HG03342 (cell line): ENCODE results near the gene MAMLD1.

Experiments
- ATAC-seq: cut with Tn5 transposase; IDR thresholded peaks from one replicate; pipeline ENCODE4 v1.9.1; 2021; ENCODE audit warnings: mild to moderate bottlenecking, moderate library complexity; ENCODE audit not compliant: unreplicated experiment

The MAMLD1 gene

GRCh38 chrX:150377005-150377404, 13.9 kb downstream of the MAMLD1 start:
- no peak for ATAC-seq

- ATAC-seq = no peak
Observed at GRCh38 chrX:150405006-150405405, 41.9 kb downstream of the MAMLD1 start.

- ATAC-seq = no peak
Observed at GRCh38 chrX:150405576-150405975, 42.5 kb downstream of the MAMLD1 start.

GRCh38 chrX:150406596-150406995, 43.5 kb downstream of the MAMLD1 start:
- no peak for ATAC-seq

GRCh38 chrX:150408007-150408406, 44.9 kb downstream of the MAMLD1 start:
- ATAC-seq = no peak

GRCh38 chrX:150408561-150408960, 45.4 kb downstream of the MAMLD1 start:
- no peak for ATAC-seq

- ATAC-seq = no peak
Observed at GRCh38 chrX:150409486-150409885, 46.4 kb downstream of the MAMLD1 start.

- no peak for ATAC-seq
Observed at GRCh38 chrX:150409964-150410363, 46.8 kb downstream of the MAMLD1 start.

GRCh38 chrX:150410513-150410912, 47.4 kb downstream of the MAMLD1 start:
- ATAC-seq = no peak

GRCh38 chrX:150411656-150412055, 48.5 kb downstream of the MAMLD1 start:
- no peak for ATAC-seq

GRCh38 chrX:150414228-150414627, 51.1 kb downstream of the MAMLD1 start:
- ATAC-seq = no peak

GRCh38 chrX:150416469-150416868, 53.4 kb downstream of the MAMLD1 start:
- ATAC-seq = no peak

- ATAC-seq = no peak
Observed at GRCh38 chrX:150421816-150422215, 58.7 kb downstream of the MAMLD1 start.

- ATAC-seq = no peak
Observed at GRCh38 chrX:150429594-150429993, 66.5 kb downstream of the MAMLD1 start.

GRCh38 chrX:150436195-150436594, 73.1 kb downstream of the MAMLD1 start:
- ATAC-seq = no peak

- no peak for ATAC-seq
Observed at GRCh38 chrX:150438165-150438564, 75.0 kb downstream of the MAMLD1 start.

GRCh38 chrX:150446151-150446550, 83.0 kb downstream of the MAMLD1 start:
- ATAC-seq = no peak

GRCh38 chrX:150446995-150447394, 83.9 kb downstream of the MAMLD1 start:
- no peak for ATAC-seq

GRCh38 chrX:150449313-150449712, 86.2 kb downstream of the MAMLD1 start:
- no peak for ATAC-seq

GRCh38 chrX:150450519-150451177, 87.5 kb downstream of the MAMLD1 start:
- ATAC-seq = no peak

GRCh38 chrX:150451953-150452352, 88.8 kb downstream of the MAMLD1 start:
- no peak for ATAC-seq

- ATAC-seq = no peak
Observed at GRCh38 chrX:150454083-150454482, 91.0 kb downstream of the MAMLD1 start.

- ATAC-seq = no peak
Observed at GRCh38 chrX:150454508-150455214, 91.5 kb downstream of the MAMLD1 start.
